Upper lobe of right lung (tissue), 1 donor: ENCODE data around the gene POLQ. TPM values are rescaled to one million over a fixed set of nuclear protein-coding genes. Genes with fewer than 3 reads are reported as not detected.
"Not testable (repeated sequence)": the region's sequence is repeated elsewhere in the genome, so short reads cannot be mapped to it uniquely, and the experiment has no call there.

ENCODE experiments used
- ATAC-seq: fragments of 200-7000 bp; cut with Tn5 transposase; one replicate; pipeline ENCODE4 v1.9.1; 2020; ENCODE audit warnings: mild to moderate bottlenecking, moderate library complexity
- DNase-seq: peaks from one replicate; pipeline ENCODE4 v3.0.0-alpha.2; 2020
- H3K27ac ChIP-seq: fragments of 200-600 bp; one replicate; pipeline ENCODE4 v1.8.0; 2022
- H3K27me3 ChIP-seq: fragments of 200-600 bp; one replicate; pipeline ENCODE4 v1.8.0; 2022; ENCODE audit warnings: mild to moderate bottlenecking
- H3K36me3 ChIP-seq: fragments of 200-600 bp; one replicate; pipeline ENCODE4 v1.8.0; 2022
- H3K4me1 ChIP-seq: fragments of 200-600 bp; one replicate; pipeline ENCODE4 v1.8.0; 2022
- H3K4me3 ChIP-seq: fragments of 200-600 bp; one replicate; pipeline ENCODE4 v1.8.0; 2022; ENCODE audit warnings: mild to moderate bottlenecking
- H3K9me3 ChIP-seq: fragments of 200-600 bp; one replicate; pipeline ENCODE4 v1.8.0; 2022
- intact Hi-C: fragments of 100-400 bp; cut with DNase I; formaldehyde crosslinking; loops from one replicate; pipeline ENCODE4 v1.11.0; 2022
- total RNA-seq: library from RNA; stranded (reverse); fragmentation: NEBNext Ultra II Directional; extraction: Animal tissue kit (Norgen Biotek cat#: 25700); gene quantifications from one replicate; pipeline ENCODE4 v1.2.1, GENCODE V29; 2021
- TF ChIP-seq, protein P1 (sequence below): fragments of 200-600 bp; IDR thresholded peaks from one replicate; pipeline ENCODE4 v1.8.0; 2022; ENCODE audit warnings: antibody characterized with exemption
- donor health status: DM: no; HTN: yes; CAD: no; lungs with severe emphysema.

The POLQ gene
- total RNA-seq, 1 donor from 2014 or later = 0.55 TPM

- H3K4me3 ChIP-seq = no peak overlapping the region
- intact Hi-C loops = no loop called here
- ATAC-seq = no peak
- TF ChIP-seq, protein P1, sequence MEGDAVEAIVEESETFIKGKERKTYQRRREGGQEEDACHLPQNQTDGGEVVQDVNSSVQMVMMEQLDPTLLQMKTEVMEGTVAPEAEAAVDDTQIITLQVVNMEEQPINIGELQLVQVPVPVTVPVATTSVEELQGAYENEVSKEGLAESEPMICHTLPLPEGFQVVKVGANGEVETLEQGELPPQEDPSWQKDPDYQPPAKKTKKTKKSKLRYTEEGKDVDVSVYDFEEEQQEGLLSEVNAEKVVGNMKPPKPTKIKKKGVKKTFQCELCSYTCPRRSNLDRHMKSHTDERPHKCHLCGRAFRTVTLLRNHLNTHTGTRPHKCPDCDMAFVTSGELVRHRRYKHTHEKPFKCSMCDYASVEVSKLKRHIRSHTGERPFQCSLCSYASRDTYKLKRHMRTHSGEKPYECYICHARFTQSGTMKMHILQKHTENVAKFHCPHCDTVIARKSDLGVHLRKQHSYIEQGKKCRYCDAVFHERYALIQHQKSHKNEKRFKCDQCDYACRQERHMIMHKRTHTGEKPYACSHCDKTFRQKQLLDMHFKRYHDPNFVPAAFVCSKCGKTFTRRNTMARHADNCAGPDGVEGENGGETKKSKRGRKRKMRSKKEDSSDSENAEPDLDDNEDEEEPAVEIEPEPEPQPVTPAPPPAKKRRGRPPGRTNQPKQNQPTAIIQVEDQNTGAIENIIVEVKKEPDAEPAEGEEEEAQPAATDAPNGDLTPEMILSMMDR = no peak
- no peaks in the 10 kb centered on the region for H3K9me3 ChIP-seq
- H3K36me3 ChIP-seq = no peaks in the 10 kb centered on the region
- H3K4me1 ChIP-seq = no peaks in the 10 kb centered on the region
- H3K27ac ChIP-seq = no peak overlapping the region
- H3K27me3 ChIP-seq = no peaks in the 10 kb centered on the region
- DNase-seq = no peak
Measured at GRCh38 chr3:121411523-121411922, 134.3 kb downstream of the POLQ start.

DNA sequence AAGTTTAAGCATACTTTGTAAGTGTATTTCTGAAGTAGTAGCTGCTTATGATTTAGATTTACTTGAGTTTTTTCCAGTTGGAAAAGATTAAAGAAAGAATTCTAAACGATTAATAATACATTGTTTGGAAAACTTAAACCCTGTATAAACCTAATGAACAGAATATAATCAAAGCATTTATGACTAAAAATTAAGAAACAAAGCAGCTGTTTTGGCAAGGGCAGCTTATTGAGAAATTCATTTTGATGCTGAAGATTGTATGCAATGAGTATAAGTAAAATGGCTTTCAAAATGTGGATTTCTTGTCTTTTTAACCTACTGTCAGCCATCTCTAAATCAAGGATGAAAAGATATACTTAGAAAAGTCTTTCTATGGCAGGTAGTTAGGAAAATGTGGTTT lies 140.2 kb downstream of the POLQ start:
- no peaks in the 10 kb centered on the region for H3K9me3 ChIP-seq
- H3K36me3 ChIP-seq = no peaks in the 10 kb centered on the region
- no peak overlapping the region for H3K4me3 ChIP-seq
- TF ChIP-seq, protein P1 = no peak
- DNase-seq (no peak), ATAC-seq (no peak)
- H3K4me1 ChIP-seq = no peaks in the 10 kb centered on the region
- intact Hi-C loops = no loop called here
- H3K27ac ChIP-seq = no peak overlapping the region
- H3K27me3 ChIP-seq = no peaks in the 10 kb centered on the region

- no peak for ATAC-seq
- TF ChIP-seq, protein P1 = no peak
- H3K4me1 ChIP-seq = no peaks in the 10 kb centered on the region
Measured at GRCh38 chr3:121399820-121400219, 146.0 kb downstream of the POLQ start.

DNA sequence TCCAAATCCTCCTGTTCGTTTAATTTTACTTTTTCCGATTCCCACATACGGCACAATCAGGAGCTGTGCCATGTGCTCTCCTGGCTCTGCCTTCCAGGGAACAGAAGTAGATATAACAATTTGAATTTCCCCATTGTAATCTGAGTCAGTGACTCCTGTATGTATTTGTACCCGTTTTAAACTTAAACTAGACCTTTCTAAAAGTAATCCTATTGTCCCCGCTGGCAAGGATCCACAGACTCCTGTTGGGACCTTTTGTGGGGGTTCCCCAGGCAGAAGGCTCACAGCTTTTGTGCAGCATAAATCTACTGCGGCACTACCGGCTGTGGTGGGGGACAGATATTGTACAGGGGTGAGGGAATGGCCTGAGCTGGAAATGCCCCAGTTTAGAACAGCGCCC lies 147.7 kb downstream of the POLQ start:
- H3K27me3 ChIP-seq, intact Hi-C loops, ATAC-seq, H3K4me1 ChIP-seq, H3K9me3 ChIP-seq, H3K36me3 ChIP-seq, DNase-seq, H3K4me3 ChIP-seq, H3K27ac ChIP-seq: not testable (repeated sequence)

More at GRCh38 chr3:121399820-121400219, 146.0 kb downstream of the POLQ start:
- no peak for DNase-seq
- Histone ChIP-seq H3K27me3 (no peaks in the 10 kb centered on the region), H3K36me3 (no peaks in the 10 kb centered on the region), H3K27ac (no peak overlapping the region), H3K9me3 (no peaks in the 10 kb centered on the region), H3K4me3 (no peak overlapping the region)
- intact Hi-C loops = no loop called here

DNA sequence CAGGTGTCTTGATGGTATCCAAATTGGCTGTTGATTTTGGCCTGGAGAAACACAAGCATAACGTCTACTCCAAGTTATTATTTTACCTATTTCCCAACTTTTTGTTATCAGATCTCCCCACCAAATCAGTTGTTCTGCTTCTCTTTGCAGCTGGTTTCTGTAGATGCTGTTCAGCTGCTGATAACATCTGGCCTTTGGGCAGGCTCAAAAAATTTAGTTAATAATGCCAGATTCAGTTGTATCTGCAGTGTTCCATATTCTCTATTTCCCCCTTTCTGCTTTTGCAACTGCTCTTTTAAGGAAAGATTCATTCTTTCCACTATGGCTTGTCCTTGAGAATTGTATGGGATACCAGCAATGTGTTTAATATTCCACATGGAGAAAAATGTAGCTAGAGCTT lies 149.8 kb downstream of the POLQ start:
- H3K9me3 ChIP-seq, H3K27me3 ChIP-seq, H3K36me3 ChIP-seq, intact Hi-C loops, ATAC-seq, H3K4me1 ChIP-seq, H3K4me3 ChIP-seq, H3K27ac ChIP-seq, DNase-seq: not testable (repeated sequence)

GRCh38 chr3:121388308-121388707 lies 157.5 kb downstream of the POLQ start:
- H3K27me3 ChIP-seq, H3K4me3 ChIP-seq, DNase-seq, H3K27ac ChIP-seq, ATAC-seq, intact Hi-C loops, H3K36me3 ChIP-seq, H3K4me1 ChIP-seq, H3K9me3 ChIP-seq: not testable (repeated sequence)

Other genes starting within 250 kb of the POLQ start
- gene ARGFX, start 22.0 kb upstream of the POLQ start, total RNA-seq = not detected
- 0.09 TPM for gene FBXO40, start 47.4 kb upstream of the POLQ start, total RNA-seq
- 76.5 TPM for gene HCLS1, start 114.9 kb upstream of the POLQ start, total RNA-seq
- gene GOLGB1, start 203.8 kb upstream of the POLQ start, total RNA-seq = 57.0 TPM